ENCODE results near the gene INTS12. TPM values are rescaled to one million over a fixed set of nuclear protein-coding genes. Genes with fewer than 3 reads are reported as not detected.

The INTS12 gene
- 13.4 to 16.8 TPM (median 14.4 TPM) in 5 replicates for total RNA-seq (2022; extraction: Qiagen RNA extraction; ENCODE audit: low read depth)

GRCh38 chr4:105708181-105709080 is at the start of gene INTS12, which contains the start of gene GSTCD:
TSS of gene INTS12 (minus strand) at chr4:105708689. CDS start at chr4:105700005, 8,684 bp downstream.
TSS of gene GSTCD (plus strand) at chr4:105708784. CDS start at chr4:105717614, 8,830 bp downstream.

Other genes starting within 250 kb of the INTS12 start
- 52.2 to 91.5 TPM (median 75.5 TPM) in 5 replicates for gene PPA2, start 234.6 kb downstream of the INTS12 start, total RNA-seq (2022; extraction: Qiagen RNA extraction; ENCODE audit: low read depth)
- gene ARHGEF38, start 156.1 kb downstream of the INTS12 start, total RNA-seq (2022; extraction: Qiagen RNA extraction; ENCODE audit: low read depth), result not detected in 5 replicates
- 4.8 to 6.7 TPM (median 5.4 TPM) in 5 replicates for gene GSTCD, start 95 bp upstream of the INTS12 start, total RNA-seq (2022; extraction: Qiagen RNA extraction; ENCODE audit: low read depth)
- 0.18 to 0.46 TPM (median 0.40 TPM) in 5 replicates for gene NPNT, start 186.8 kb upstream of the INTS12 start, total RNA-seq (2022; extraction: Qiagen RNA extraction; ENCODE audit: low read depth)

Data from A549 treated with RU486 at 1 μM for 4 hours (cell line).